Breast epithelium (tissue), 3 donors: ENCODE data around the gene FGF21.

Source experiments
- POLR2A ChIP-seq: fragments of 450-650 bp; IDR thresholded peaks from one replicate; pipeline ENCODE4 v1.6.1; 2016; ENCODE audit warnings: antibody characterized with exemption, mild to moderate bottlenecking, moderate library complexity
- TF ChIP-seq, protein P1 (sequence below), 3 donors: fragments of 450-650 bp; IDR thresholded peaks; one replicate each; pipeline ENCODE4 v1.5.1; 2016 to 2017; ENCODE audit warnings: antibody characterized with exemption in 3 of 3, mild to moderate bottlenecking in 3 of 3, moderate library complexity in 3 of 3

DNA sequence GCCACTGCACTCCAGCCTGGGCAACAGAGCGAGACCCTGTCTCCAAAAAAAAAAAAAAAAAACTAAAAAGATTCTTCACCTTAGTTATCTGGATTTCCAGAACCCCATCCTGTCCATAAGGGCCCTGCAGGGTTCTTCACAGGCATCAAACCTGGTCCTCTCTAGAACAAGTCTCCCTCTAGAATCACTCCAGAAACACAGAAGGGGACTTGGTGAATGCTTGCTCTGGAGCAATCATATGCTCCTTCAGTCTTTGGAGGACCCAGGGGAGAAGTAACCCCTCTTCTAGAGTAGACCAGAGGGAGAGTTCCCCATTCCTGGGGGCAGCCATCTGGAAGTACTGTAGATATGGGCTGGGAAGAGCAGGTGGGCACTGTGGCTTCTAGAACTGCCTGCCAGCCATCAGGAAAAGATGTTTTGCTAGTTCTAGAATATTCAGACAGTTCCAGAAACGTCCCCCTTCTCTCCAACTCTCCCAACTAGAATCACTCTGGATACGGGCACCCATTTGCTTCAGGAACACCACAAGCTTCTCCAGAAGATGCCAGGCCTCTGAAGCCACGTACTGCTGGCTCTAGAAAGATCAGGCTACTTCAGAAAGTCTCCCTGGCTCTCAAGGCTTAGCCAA lies 5.6 kb upstream of the FGF21 start:
- no peak for TF ChIP-seq POLR2A
- TF ChIP-seq, protein P1, sequence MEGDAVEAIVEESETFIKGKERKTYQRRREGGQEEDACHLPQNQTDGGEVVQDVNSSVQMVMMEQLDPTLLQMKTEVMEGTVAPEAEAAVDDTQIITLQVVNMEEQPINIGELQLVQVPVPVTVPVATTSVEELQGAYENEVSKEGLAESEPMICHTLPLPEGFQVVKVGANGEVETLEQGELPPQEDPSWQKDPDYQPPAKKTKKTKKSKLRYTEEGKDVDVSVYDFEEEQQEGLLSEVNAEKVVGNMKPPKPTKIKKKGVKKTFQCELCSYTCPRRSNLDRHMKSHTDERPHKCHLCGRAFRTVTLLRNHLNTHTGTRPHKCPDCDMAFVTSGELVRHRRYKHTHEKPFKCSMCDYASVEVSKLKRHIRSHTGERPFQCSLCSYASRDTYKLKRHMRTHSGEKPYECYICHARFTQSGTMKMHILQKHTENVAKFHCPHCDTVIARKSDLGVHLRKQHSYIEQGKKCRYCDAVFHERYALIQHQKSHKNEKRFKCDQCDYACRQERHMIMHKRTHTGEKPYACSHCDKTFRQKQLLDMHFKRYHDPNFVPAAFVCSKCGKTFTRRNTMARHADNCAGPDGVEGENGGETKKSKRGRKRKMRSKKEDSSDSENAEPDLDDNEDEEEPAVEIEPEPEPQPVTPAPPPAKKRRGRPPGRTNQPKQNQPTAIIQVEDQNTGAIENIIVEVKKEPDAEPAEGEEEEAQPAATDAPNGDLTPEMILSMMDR (IDR thresholded peaks at IDR 0.05): no peak
